Neural cell (in vitro differentiated cells): ENCODE results near the gene COPA. TPM values are rescaled to one million over a fixed set of nuclear protein-coding genes. Genes with fewer than 3 reads are reported as not detected.

Experiments
- H2AFZ ChIP-seq: fragments of 200-600, 300-800 bp; sonication (generic), shearing (Covaris generic); 2 replicates; pipeline ENCODE4 v1.6.0; 2014; ENCODE audit warnings: low read depth, mild to moderate bottlenecking, antibody characterized with exemption, low read length, moderate library complexity
- H3F3A ChIP-seq: fragments of 200-600 bp; shearing (Covaris generic); 2 replicates; pipeline ENCODE4 v1.6.1; 2016; ENCODE audit warnings: mild to moderate bottlenecking, moderate library complexity, mixed read lengths, antibody characterized with exemption, low read length; ENCODE audit not compliant: insufficient read depth, poor library complexity, severe bottlenecking
- H3K27ac ChIP-seq: fragments of 200-600, 300-800 bp; sonication (generic), shearing (Covaris generic); 2 replicates; pipeline ENCODE4 v1.5.1; 2014; ENCODE audit warnings: mild to moderate bottlenecking, low read length, moderate library complexity
- H3K27me3 ChIP-seq: fragments of 300-800, 200-600 bp; sonication (generic), shearing (Covaris generic); 2 replicates; pipeline ENCODE4 v1.6.0; 2014; ENCODE audit warnings: mild to moderate bottlenecking, low read depth, low read length, moderate library complexity; ENCODE audit not compliant: insufficient read depth
- H3K36me3 ChIP-seq: fragments of 300-800, 200-600 bp; sonication (generic), shearing (Covaris generic); 2 replicates; pipeline ENCODE4 v1.5.1; 2014; ENCODE audit warnings: mild to moderate bottlenecking, antibody characterized with exemption, low read length, moderate library complexity; ENCODE audit not compliant: insufficient read depth
- H3K4me2 ChIP-seq: fragments of 300-800, 200-600 bp; sonication (generic), shearing (Covaris generic); 2 replicates; pipeline ENCODE4 v1.6.0; 2014; ENCODE audit warnings: mild to moderate bottlenecking, low read length
- H3K4me3 ChIP-seq: fragments of 300-800, 200-600 bp; sonication (generic), shearing (Covaris generic); 2 replicates; pipeline ENCODE4 v1.5.1; 2014; ENCODE audit warnings: mild to moderate bottlenecking, low read length, moderate library complexity
- H3K79me2 ChIP-seq: fragments of 200-600 bp; shearing (Covaris generic); replicated peaks from 2 replicates; pipeline ENCODE4 v1.6.0; 2014; ENCODE audit warnings: mild to moderate bottlenecking, low read length, moderate library complexity; ENCODE audit not compliant: insufficient read depth
- H3K9ac ChIP-seq: fragments of 300-800, 200-600 bp; sonication (generic), shearing (Covaris generic); 2 replicates; pipeline ENCODE4 v1.6.1; 2016; ENCODE audit warnings: mild to moderate bottlenecking, low read length, mixed read lengths
- H3K9me2 ChIP-seq: fragments of 200-600 bp; shearing (Covaris generic); 2 replicates; pipeline ENCODE4 v1.6.1; 2016; ENCODE audit warnings: mild to moderate bottlenecking, low read length, mixed read lengths; ENCODE audit not compliant: insufficient read depth
- H3K9me3 ChIP-seq: fragments of 200-600, 300-800 bp; sonication (generic), shearing (Covaris generic); 2 replicates; pipeline ENCODE4 v1.6.1; 2016; ENCODE audit warnings: mild to moderate bottlenecking, mixed run types, low read length, moderate library complexity, mixed read lengths
- H4K20me1 ChIP-seq: fragments of 200-600 bp; shearing (Covaris generic); 2 replicates; pipeline ENCODE4 v1.6.1; 2016; ENCODE audit warnings: mild to moderate bottlenecking, mixed run types; ENCODE audit not compliant: insufficient read depth
- EP300 ChIP-seq: fragments of 450-650 bp; conservative IDR thresholded peaks from 2 replicates; pipeline ENCODE4 v1.6.1; 2014; ENCODE audit warnings: antibody characterized with exemption, mild to moderate bottlenecking, moderate library complexity; ENCODE audit not compliant: poor library complexity, severe bottlenecking
- EZH2 ChIP-seq: fragments of 200-600, 300-800 bp; shearing (Covaris generic), sonication (generic); IDR thresholded peaks from 2 replicates; pipeline ENCODE4 v1.6.1; 2014; ENCODE audit warnings: antibody characterized with exemption, low read length, borderline replicate concordance, mild to moderate bottlenecking; ENCODE audit not compliant: insufficient read depth, poor library complexity, severe bottlenecking
- MXI1 ChIP-seq: fragments of 450-650 bp; conservative IDR thresholded peaks from 2 replicates; pipeline ENCODE4 v1.6.1; 2014; ENCODE audit warnings: antibody characterized with exemption, mild to moderate bottlenecking; ENCODE audit not compliant: poor library complexity, severe bottlenecking
- POLR2AphosphoS5 ChIP-seq: IDR thresholded peaks from 2 replicates; pipeline ENCODE4 v1.6.1; 2012
- RAD21 ChIP-seq: fragments of 450-650 bp; conservative IDR thresholded peaks from 2 replicates; pipeline ENCODE4 v1.6.1; 2014; ENCODE audit warnings: antibody characterized with exemption, mild to moderate bottlenecking, moderate library complexity
- REST ChIP-seq: IDR thresholded peaks from 2 replicates; pipeline ENCODE4 v1.6.1; 2012; ENCODE audit warnings: borderline replicate concordance
- SMC3 ChIP-seq: fragments of 450-650 bp; conservative IDR thresholded peaks from 2 replicates; pipeline ENCODE4 v1.6.1; 2014; ENCODE audit warnings: antibody characterized with exemption, mild to moderate bottlenecking, moderate library complexity; ENCODE audit not compliant: poor library complexity
- TAF1 ChIP-seq: IDR thresholded peaks from 2 replicates; pipeline ENCODE4 v1.6.1; 2012; ENCODE audit warnings: low read depth
- polyA plus RNA-seq: library from polyadenylated mRNA; depleted of rRNA; stranded (reverse); fragments of >200 nt; gene quantifications from 2 replicates; pipeline ENCODE4 v1.2.3, GENCODE V29; 2014
- TF ChIP-seq, protein P1 (sequence below): fragments of 450-650 bp; IDR thresholded peaks from 2 replicates; pipeline ENCODE4 v1.5.1; 2014; ENCODE audit warnings: antibody characterized with exemption, mild to moderate bottlenecking, moderate library complexity; ENCODE audit not compliant: poor library complexity, severe bottlenecking

The COPA gene
- polyA plus RNA-seq, 1 donor from 2014 or later = 75.0 TPM

DNA sequence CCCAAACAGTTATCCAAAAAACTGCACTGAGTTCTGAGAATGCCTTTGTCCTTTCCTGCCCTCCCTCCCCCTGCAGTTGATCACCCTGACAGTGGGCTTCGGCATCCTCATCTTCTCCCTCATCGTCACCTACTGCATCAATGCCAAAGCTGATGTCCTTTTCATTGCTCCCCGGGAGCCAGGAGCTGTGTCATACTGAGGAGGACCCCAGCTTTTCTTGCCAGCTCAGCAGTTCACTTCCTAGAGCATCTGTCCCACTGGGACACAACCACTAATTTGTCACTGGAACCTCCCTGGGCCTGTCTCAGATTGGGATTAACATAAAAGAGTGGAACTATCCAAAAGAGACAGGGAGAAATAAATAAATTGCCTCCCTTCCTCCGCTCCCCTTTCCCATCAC is 15.0 kb upstream of the COPA start:
- Histone ChIP-seq H3K27ac (no peak overlapping the region), H3K79me2 (no peaks in the 10 kb centered on the region), H3K36me3 (peaks cover 5% of the 10 kb centered on the region), H3K4me2 (no peak overlapping the region), H3K9me2 (no peaks in the 10 kb centered on the region), H2AFZ (no peak overlapping the region), H3K27me3 (no peaks in the 10 kb centered on the region), H3K9ac (no peak overlapping the region), H4K20me1 (no peaks in the 10 kb centered on the region), H3K4me3 (no peak overlapping the region), H3F3A (no peaks in the 10 kb centered on the region), H3K9me3 (no peaks in the 10 kb centered on the region)
- TF ChIP-seq EZH2 (no peak), POLR2AphosphoS5 (no peak), EP300 (no peak), REST (no peak), RAD21 (no peak), MXI1 (no peak), SMC3 (no peak), TAF1 (no peak)
- TF ChIP-seq, protein P1, sequence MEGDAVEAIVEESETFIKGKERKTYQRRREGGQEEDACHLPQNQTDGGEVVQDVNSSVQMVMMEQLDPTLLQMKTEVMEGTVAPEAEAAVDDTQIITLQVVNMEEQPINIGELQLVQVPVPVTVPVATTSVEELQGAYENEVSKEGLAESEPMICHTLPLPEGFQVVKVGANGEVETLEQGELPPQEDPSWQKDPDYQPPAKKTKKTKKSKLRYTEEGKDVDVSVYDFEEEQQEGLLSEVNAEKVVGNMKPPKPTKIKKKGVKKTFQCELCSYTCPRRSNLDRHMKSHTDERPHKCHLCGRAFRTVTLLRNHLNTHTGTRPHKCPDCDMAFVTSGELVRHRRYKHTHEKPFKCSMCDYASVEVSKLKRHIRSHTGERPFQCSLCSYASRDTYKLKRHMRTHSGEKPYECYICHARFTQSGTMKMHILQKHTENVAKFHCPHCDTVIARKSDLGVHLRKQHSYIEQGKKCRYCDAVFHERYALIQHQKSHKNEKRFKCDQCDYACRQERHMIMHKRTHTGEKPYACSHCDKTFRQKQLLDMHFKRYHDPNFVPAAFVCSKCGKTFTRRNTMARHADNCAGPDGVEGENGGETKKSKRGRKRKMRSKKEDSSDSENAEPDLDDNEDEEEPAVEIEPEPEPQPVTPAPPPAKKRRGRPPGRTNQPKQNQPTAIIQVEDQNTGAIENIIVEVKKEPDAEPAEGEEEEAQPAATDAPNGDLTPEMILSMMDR = no peak

- peaks cover 5% of the 10 kb centered on the region for H3K36me3 ChIP-seq
Observed at GRCh38 chr1:160357286-160358002, 14.4 kb upstream of the COPA start.

More at GRCh38 chr1:160357286-160358002, 14.4 kb upstream of the COPA start:
- Histone ChIP-seq H3K9me3 (no peaks in the 10 kb centered on the region), H3F3A (no peaks in the 10 kb centered on the region), H4K20me1 (no peaks in the 10 kb centered on the region), H3K27ac (no peak overlapping the region), H2AFZ (no peak overlapping the region), H3K79me2 (no peaks in the 10 kb centered on the region), H3K4me2 (no peak overlapping the region), H3K9me2 (no peaks in the 10 kb centered on the region), H3K4me3 (no peak overlapping the region), H3K27me3 (no peaks in the 10 kb centered on the region), H3K9ac (no peak overlapping the region)
- no peak for TF ChIP-seq MXI1
- TF ChIP-seq, protein P1 = no peak
- TF ChIP-seq RAD21 = no peak
- TF ChIP-seq SMC3 = no peak
- TF ChIP-seq EP300 = no peak
- no peak for TF ChIP-seq EZH2
- no peak for TF ChIP-seq REST
- no peak for TF ChIP-seq TAF1
- no peak for TF ChIP-seq POLR2AphosphoS5
